SK-N-SH (cell line): ENCODE results near the gene ADD1. TPM values are rescaled to one million over a fixed set of nuclear protein-coding genes. Genes with fewer than 3 reads are reported as not detected.

Source experiments
- CTCF ChIA-PET: fragments of 300-600, 350-600 bp; formaldehyde crosslinking; extraction: SDS; loops from one replicate; lab custom pipeline; 2021; lab: Yijun Ruan, JAX
- POLR2A ChIA-PET: fragments of 350-600 bp; sonication (Branson Sonifier 250); formaldehyde crosslinking; extraction: SDS; loops from one replicate; lab custom pipeline; 2020; ENCODE audit warnings: antibody characterized with exemption, inconsistent platforms; lab: Yijun Ruan, JAX
- DNase-seq: peaks from one replicate; pipeline ENCODE4 v3.0.0; 2012
- H2AFZ ChIP-seq: fragments of 200-600 bp; sonication (generic); 2 replicates; pipeline ENCODE4 v1.8.1; 2016; ENCODE audit warnings: antibody characterized with exemption, mild to moderate bottlenecking, low read depth
- H3F3A ChIP-seq: fragments of 200-600 bp; sonication (generic); replicated peaks from 2 replicates; pipeline ENCODE3; 2016; ENCODE audit warnings: antibody characterized with exemption, mild to moderate bottlenecking; ENCODE audit not compliant: insufficient read depth
- H3K27ac ChIP-seq, 2 experiments: fragments of 200-500 bp in 1 of 2; fragments of 200-600 bp in 1 of 2; sonication (Bioruptor generic) in 1 of 2; sonication (generic), shearing (Covaris generic) in 1 of 2; 2 replicates each; pipeline versions ENCODE4 v1.5.1 to v1.6.1; 2014 to 2016; ENCODE audit warnings: low read depth in 2 of 2, inconsistent platforms in 1 of 2, low read length in 1 of 2, mild to moderate bottlenecking in 1 of 2, mixed read lengths in 1 of 2
- H3K27me3 ChIP-seq: fragments of 200-600 bp; sonication (generic), shearing (Covaris generic); 2 replicates; pipeline ENCODE4 v1.6.1; 2016; ENCODE audit warnings: mixed run types; ENCODE audit not compliant: insufficient read depth
- H3K36me3 ChIP-seq, 2 experiments: fragments of 200-500 bp in 1 of 2; fragments of 200-600 bp in 1 of 2; sonication (Bioruptor generic) in 1 of 2; sonication (generic) in 1 of 2; replicated peaks in 1 of 2; 2 replicates each; pipeline versions ENCODE3 to v1.5.1; 2014 to 2016; ENCODE audit warnings: low read length in 1 of 2, mild to moderate bottlenecking in 1 of 2; ENCODE audit not compliant: insufficient read depth in 2 of 2, control insufficient read depth in 1 of 2
- H3K4me1 ChIP-seq, 2 experiments: fragments of 200-500 bp in 1 of 2; fragments of 200-600 bp in 1 of 2; sonication (Bioruptor generic) in 1 of 2; sonication (generic), shearing (Covaris generic) in 1 of 2; 2 replicates each; pipeline versions ENCODE4 v1.5.1 to v1.6.1; 2014 to 2016; ENCODE audit warnings: low read depth in 1 of 2, low read length in 1 of 2, mixed run types in 1 of 2; ENCODE audit not compliant: insufficient read depth in 2 of 2, control insufficient read depth in 1 of 2
- H3K4me2 ChIP-seq: fragments of 200-600 bp; sonication (generic), shearing (Covaris generic); 2 replicates; pipeline ENCODE4 v1.6.1; 2017; ENCODE audit warnings: mixed run types
- H3K4me3 ChIP-seq, 2 experiments: fragments of 200-500 bp in 1 of 2; fragments of 200-600 bp in 1 of 2; sonication (Bioruptor generic) in 1 of 2; sonication (generic), shearing (Covaris generic) in 1 of 2; 2 replicates each; pipeline versions ENCODE4 v1.5.1 to v1.8.1; 2014 to 2016; ENCODE audit warnings: low read depth in 2 of 2, inconsistent platforms in 1 of 2, low read length in 1 of 2, mild to moderate bottlenecking in 1 of 2, mixed read lengths in 1 of 2, moderate library complexity in 1 of 2
- H3K79me2 ChIP-seq: fragments of 200-600 bp; sonication (generic); 2 replicates; pipeline ENCODE4 v1.8.1; 2017; ENCODE audit warnings: mild to moderate bottlenecking; ENCODE audit not compliant: insufficient read depth
- H3K9ac ChIP-seq: fragments of 200-600 bp; sonication (generic); 2 replicates; pipeline ENCODE4 v1.6.1; 2017; ENCODE audit warnings: mixed run types
- H3K9me2 ChIP-seq: fragments of 200-600 bp; sonication (generic); 2 replicates; pipeline ENCODE4 v1.6.1; 2017; ENCODE audit warnings: mixed run types
- H3K9me3 ChIP-seq: fragments of 200-600 bp; sonication (generic); 2 replicates; pipeline ENCODE4 v1.6.1; 2017; ENCODE audit warnings: mixed run types, mild to moderate bottlenecking, moderate library complexity
- H4K20me1 ChIP-seq: fragments of 200-600 bp; sonication (generic); 2 replicates; pipeline ENCODE4 v1.6.1; 2017; ENCODE audit warnings: mild to moderate bottlenecking, mixed run types; ENCODE audit not compliant: insufficient read depth
- CHD2 ChIP-seq: fragments of 150-350 bp; IDR thresholded peaks from 2 replicates; pipeline ENCODE4 v1.6.1; 2018; ENCODE audit warnings: low read length; ENCODE audit not compliant: partially characterized antibody
- FOSL2 ChIP-seq: IDR thresholded peaks from 2 replicates; pipeline ENCODE4 v1.4.0; 2012; ENCODE audit warnings: low read depth, mild to moderate bottlenecking, moderate library complexity, borderline replicate concordance
- FOXJ3 ChIP-seq: sonication (generic); formaldehyde crosslinking; IDR thresholded peaks from 2 replicates; pipeline ENCODE4 v1.5.1; 2020; ENCODE audit warnings: mild to moderate bottlenecking, missing genetic modification reagents
- GABPA ChIP-seq: IDR thresholded peaks from 2 replicates; pipeline ENCODE4 v1.4.0; 2012; ENCODE audit warnings: low read depth, mild to moderate bottlenecking
- GATA2 ChIP-seq: sonication (generic); formaldehyde crosslinking; IDR thresholded peaks from 2 replicates; pipeline ENCODE4 v1.5.0; 2020; ENCODE audit warnings: mild to moderate bottlenecking, missing genetic modification reagents
- MXI1 ChIP-seq: IDR thresholded peaks from 2 replicates; pipeline ENCODE4 v1.6.1; 2012; ENCODE audit warnings: mild to moderate bottlenecking, low read depth, low read length, improper control_type of control experiment
- NFIC ChIP-seq: IDR thresholded peaks from 2 replicates; pipeline ENCODE4 v1.4.0; 2012; ENCODE audit warnings: borderline replicate concordance
- NRF1 ChIP-seq: IDR thresholded peaks from 2 replicates; pipeline ENCODE4 v1.6.1; 2012; ENCODE audit warnings: low read depth, mild to moderate bottlenecking, low read length
- POLR2AphosphoS5 ChIP-seq: IDR thresholded peaks from 2 replicates; pipeline ENCODE4 v1.6.1; 2012; ENCODE audit warnings: low read depth, low read length
- RCOR1 ChIP-seq: fragments of 150-350 bp; IDR thresholded peaks from 2 replicates; pipeline ENCODE4 v1.6.1; 2017; ENCODE audit warnings: antibody characterized with exemption, low read length
- RFX5 ChIP-seq: IDR thresholded peaks from 2 replicates; pipeline ENCODE4 v1.6.1; 2012; ENCODE audit warnings: mild to moderate bottlenecking, improper control_type of control experiment, low read length
- SIN3A ChIP-seq: IDR thresholded peaks from 2 replicates; pipeline ENCODE4 v1.6.1; 2012; ENCODE audit warnings: low read depth, mild to moderate bottlenecking, low read length, moderate library complexity, borderline replicate concordance
- SMC3 ChIP-seq: IDR thresholded peaks from 2 replicates; pipeline ENCODE4 v1.6.1; 2012; ENCODE audit warnings: low read depth, low read length, improper control_type of control experiment
- TAF1 ChIP-seq: IDR thresholded peaks from 2 replicates; pipeline ENCODE4 v1.6.1; 2012; ENCODE audit warnings: low read depth, mild to moderate bottlenecking, low read length, moderate library complexity, borderline replicate concordance
- USF1 ChIP-seq: IDR thresholded peaks from 2 replicates; pipeline ENCODE4 v1.4.0; 2012; ENCODE audit warnings: low read depth, borderline replicate concordance
- YY1 ChIP-seq: IDR thresholded peaks from 2 replicates; pipeline ENCODE4 v1.4.0; 2012; ENCODE audit warnings: low read depth, mild to moderate bottlenecking
- ZBTB33 ChIP-seq: IDR thresholded peaks from 2 replicates; pipeline ENCODE4 v1.4.0; 2012; ENCODE audit warnings: low read depth, borderline replicate concordance
- WGBS: methylation state at CpG from one replicate; pipeline ENCODE4 v1.1.6; 2017; ENCODE audit warnings: low lambda C conversion rate; 5-methylcytosine and 5-hydroxymethylcytosine counted together
- polyA plus RNA-seq, 3 experiments: library from polyadenylated mRNA; depleted of rRNA; stranded (reverse); fragments of >200 nt; gene quantifications; 2 replicates each; pipeline ENCODE4 v1.2.3, GENCODE V29; 2012
- TF ChIP-seq, protein P1 (sequence below): IDR thresholded peaks from 2 replicates; pipeline ENCODE4; 2012
- TF ChIP-seq, protein P2 (sequence below): fragments of 150-350 bp; IDR thresholded peaks from 2 replicates; pipeline ENCODE4 v1.6.1; 2016; ENCODE audit warnings: mild to moderate bottlenecking, low read depth, low read length

The ADD1 gene
- 97.0 and 155 TPM in 2 replicates for polyA plus RNA-seq (2012; rRNA removed)
- polyA plus RNA-seq (2012; cell fraction: cytosol; rRNA removed) = 100 and 114 TPM in 2 replicates
- 317 and 506 TPM in 2 replicates for polyA plus RNA-seq (2012; cell fraction: nucleus; rRNA removed)

GRCh38 chr4:2843263-2843940 is at the start of gene ADD1:
TSS of gene ADD1 (plus strand) at chr4:2843844. CDS start at chr4:2875916, 32,072 bp downstream.
- ChIA-PET CTCF (interaction anchor here (1.2 to 1.5 kb wide), 3 partner anchors 25 to 92 kb away, joined by 3 read pairs; no protein-coding TSS in a partner anchor), POLR2A (interaction anchor here (0.6 to 1.5 kb wide), 3 partner anchors 10 to 856 kb away, joined by 3 to 6 read pairs (median 3); no protein-coding TSS in a partner anchor)
- H3F3A ChIP-seq = peaks cover 24% of the 10 kb centered on the region
- peaks cover 38% of the 10 kb centered on the region for H4K20me1 ChIP-seq
- H3K9me2 ChIP-seq = no peaks in the 10 kb centered on the region
- peak within 1 kb of the TSS; percentile 63 to 79 for H3K4me3 ChIP-seq
- peak within 1 kb of the TSS; percentile 87 for H3K9ac ChIP-seq
- WGBS = 2% methylated on average over 20 of the region's 65 CpGs
- H3K79me2 ChIP-seq = peaks cover 44% of the 10 kb centered on the region
- H3K4me2 ChIP-seq = peak within 1 kb of the TSS; percentile 98
- TF ChIP-seq CHD2 (peak; percentile 73), FOXJ3 (0 out of 2 replicates have a peak, but pooled peaks have one; percentile 14), NFIC (no peak), YY1 (peak; percentile 12; the same call in 1 of the 2 replicates), MXI1 (peak; percentile 50; the same call in 1 of the 2 replicates), GATA2 (CRISPR knock-in tag) (no peak), POLR2AphosphoS5 (peak; percentile 67; the same call in 1 of the 2 replicates), TAF1 (peak; percentile 79), SMC3 (no peak), ZBTB33 (no peak), NRF1 (no peak), RFX5 (no peak), SIN3A (no peak; the same call in 1 of the 2 replicates), RCOR1 (no peak), USF1 (no peak), FOSL2 (no peak), GABPA (no peak)
- TF ChIP-seq, protein P1, sequence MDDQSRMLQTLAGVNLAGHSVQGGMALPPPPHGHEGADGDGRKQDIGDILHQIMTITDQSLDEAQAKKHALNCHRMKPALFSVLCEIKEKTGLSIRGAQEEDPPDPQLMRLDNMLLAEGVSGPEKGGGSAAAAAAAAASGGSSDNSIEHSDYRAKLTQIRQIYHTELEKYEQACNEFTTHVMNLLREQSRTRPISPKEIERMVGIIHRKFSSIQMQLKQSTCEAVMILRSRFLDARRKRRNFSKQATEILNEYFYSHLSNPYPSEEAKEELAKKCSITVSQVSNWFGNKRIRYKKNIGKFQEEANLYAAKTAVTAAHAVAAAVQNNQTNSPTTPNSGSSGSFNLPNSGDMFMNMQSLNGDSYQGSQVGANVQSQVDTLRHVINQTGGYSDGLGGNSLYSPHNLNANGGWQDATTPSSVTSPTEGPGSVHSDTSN = no peak
- TF ChIP-seq, protein P2, sequence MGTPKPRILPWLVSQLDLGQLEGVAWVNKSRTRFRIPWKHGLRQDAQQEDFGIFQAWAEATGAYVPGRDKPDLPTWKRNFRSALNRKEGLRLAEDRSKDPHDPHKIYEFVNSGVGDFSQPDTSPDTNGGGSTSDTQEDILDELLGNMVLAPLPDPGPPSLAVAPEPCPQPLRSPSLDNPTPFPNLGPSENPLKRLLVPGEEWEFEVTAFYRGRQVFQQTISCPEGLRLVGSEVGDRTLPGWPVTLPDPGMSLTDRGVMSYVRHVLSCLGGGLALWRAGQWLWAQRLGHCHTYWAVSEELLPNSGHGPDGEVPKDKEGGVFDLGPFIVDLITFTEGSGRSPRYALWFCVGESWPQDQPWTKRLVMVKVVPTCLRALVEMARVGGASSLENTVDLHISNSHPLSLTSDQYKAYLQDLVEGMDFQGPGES = peak; percentile 75; the same call in 1 of the 2 replicates
- no peaks in the 10 kb centered on the region for H3K36me3 ChIP-seq
- no peaks in the 10 kb centered on the region for H3K9me3 ChIP-seq
- H3K4me1 ChIP-seq = peaks cover 0 to 13% of the 10 kb centered on the region in 2 experiments; a peak in 3 of 4 replicates
- H3K27ac ChIP-seq = peak within 1 kb of the TSS; percentile 62 to 83; a peak in 3 of 4 replicates
- no peaks in the 10 kb centered on the region for H3K27me3 ChIP-seq
- peak; percentile 100 for DNase-seq
- peak within 1 kb of the TSS; percentile 87 for H2AFZ ChIP-seq
